Peyer's patch (tissue), 4 donors: ENCODE data around the gene ACOT7. TPM values are rescaled to one million over a fixed set of nuclear protein-coding genes. Genes with fewer than 3 reads are reported as not detected.

Experiments used
- DNase-seq, 3 donors: peaks; one replicate each; pipeline ENCODE4 v3.0.0-alpha.2; 2017 to 2019
- H3K27ac ChIP-seq, 4 donors: fragments of 200-600 bp; sonication (generic); one replicate each; pipeline ENCODE4 v1.5.1; 2016 to 2019
- H3K27me3 ChIP-seq, 2 donors: fragments of 200-600 bp; sonication (generic); one replicate each; pipeline ENCODE4 v1.5.1; 2019
- H3K36me3 ChIP-seq, 3 donors: fragments of 200-600 bp; sonication (generic); one replicate each; pipeline ENCODE4 v1.5.1; 2016 to 2019
- H3K4me1 ChIP-seq, 4 donors: fragments of 200-600 bp; sonication (generic); one replicate each; pipeline ENCODE4 v1.5.1; 2016 to 2019
- H3K4me3 ChIP-seq, 4 donors: fragments of 200-600 bp; sonication (generic); 1 replicate in 3 of 4; 2 replicates in 1 of 4; pipeline ENCODE4 v1.5.1; 2016 to 2019; ENCODE audit warnings: mild to moderate bottlenecking in 1 of 4
- H3K9me3 ChIP-seq, 4 donors: fragments of 200-600 bp; sonication (generic); one replicate each; pipeline ENCODE4 v1.5.1; 2016 to 2019; ENCODE audit warnings: mild to moderate bottlenecking in 1 of 4
- POLR2A ChIP-seq, 2 donors: fragments of 450-650 bp; IDR thresholded peaks; one replicate each; pipeline ENCODE4 v1.5.1; 2017; ENCODE audit warnings: antibody characterized with exemption in 2 of 2, mild to moderate bottlenecking in 2 of 2, moderate library complexity in 2 of 2
- total RNA-seq, 4 donors: library from RNA; depleted of rRNA; stranded (reverse); fragments of >200 nt; gene quantifications; one replicate each; pipeline ENCODE4 v1.1.0, GENCODE V29; 2016
- TF ChIP-seq, protein P1 (sequence below), 6 experiments: fragments of 450-650 bp in 4 of 6; fragments of 200-600 bp in 2 of 6; sonication (generic) in 1 of 6; IDR thresholded peaks; one replicate each; pipeline ENCODE4 v1.5.1; 2017 to 2019; ENCODE audit warnings: antibody characterized with exemption in 6 of 6, mild to moderate bottlenecking in 3 of 6, moderate library complexity in 1 of 6

ACOT7 gene
- total RNA-seq, 4 donors from 2014 or later = 38.4 to 93.2 (median 67.1) TPM

- TF ChIP-seq POLR2A (IDR thresholded peaks at IDR 0.05) = no peak
- TF ChIP-seq, protein P1, sequence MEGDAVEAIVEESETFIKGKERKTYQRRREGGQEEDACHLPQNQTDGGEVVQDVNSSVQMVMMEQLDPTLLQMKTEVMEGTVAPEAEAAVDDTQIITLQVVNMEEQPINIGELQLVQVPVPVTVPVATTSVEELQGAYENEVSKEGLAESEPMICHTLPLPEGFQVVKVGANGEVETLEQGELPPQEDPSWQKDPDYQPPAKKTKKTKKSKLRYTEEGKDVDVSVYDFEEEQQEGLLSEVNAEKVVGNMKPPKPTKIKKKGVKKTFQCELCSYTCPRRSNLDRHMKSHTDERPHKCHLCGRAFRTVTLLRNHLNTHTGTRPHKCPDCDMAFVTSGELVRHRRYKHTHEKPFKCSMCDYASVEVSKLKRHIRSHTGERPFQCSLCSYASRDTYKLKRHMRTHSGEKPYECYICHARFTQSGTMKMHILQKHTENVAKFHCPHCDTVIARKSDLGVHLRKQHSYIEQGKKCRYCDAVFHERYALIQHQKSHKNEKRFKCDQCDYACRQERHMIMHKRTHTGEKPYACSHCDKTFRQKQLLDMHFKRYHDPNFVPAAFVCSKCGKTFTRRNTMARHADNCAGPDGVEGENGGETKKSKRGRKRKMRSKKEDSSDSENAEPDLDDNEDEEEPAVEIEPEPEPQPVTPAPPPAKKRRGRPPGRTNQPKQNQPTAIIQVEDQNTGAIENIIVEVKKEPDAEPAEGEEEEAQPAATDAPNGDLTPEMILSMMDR (IDR thresholded peaks at IDR 0.05) = no peak
- Histone ChIP-seq H3K27me3 (no peaks in the 10 kb centered on the region), H3K4me3 (no peak overlapping the region), H3K4me1 (no peaks in the 10 kb centered on the region), H3K9me3 (no peaks in the 10 kb centered on the region), H3K36me3 (no peaks in the 10 kb centered on the region), H3K27ac (no peak overlapping the region)
- no peak for DNase-seq
Observed at GRCh38 chr1:6303397-6304012, 90.1 kb downstream of the ACOT7 start.

DNA sequence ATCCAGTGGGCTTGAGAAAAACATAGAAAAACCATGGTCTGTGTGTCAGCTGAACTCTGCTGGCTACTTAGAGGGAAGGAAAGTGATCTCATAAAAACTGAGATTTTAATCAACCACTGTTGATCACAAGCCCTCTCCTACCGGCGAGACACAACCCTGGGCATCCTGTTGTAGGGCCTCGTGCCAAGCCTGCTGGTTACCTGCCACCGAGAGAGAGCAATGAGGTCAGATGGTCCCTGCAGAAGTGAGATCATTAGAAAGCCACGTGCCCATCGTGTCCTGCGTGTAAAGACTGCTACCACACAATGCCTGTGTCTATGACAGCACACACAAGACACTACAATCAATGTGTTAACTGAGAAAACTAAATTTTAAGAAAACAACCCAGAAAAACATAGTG is 91.0 kb downstream of the ACOT7 start:
- Histone ChIP-seq H3K4me1 (no peaks in the 10 kb centered on the region), H3K36me3 (no peaks in the 10 kb centered on the region), H3K27ac (peak overlapping the region in 1 of 4 donors; percentile 59), H3K9me3 (no peaks in the 10 kb centered on the region), H3K27me3 (no peaks in the 10 kb centered on the region), H3K4me3 (no peak overlapping the region)
- TF ChIP-seq, protein P1 (IDR thresholded peaks at IDR 0.05) = no peak
- TF ChIP-seq POLR2A (IDR thresholded peaks at IDR 0.05) = no peak
- DNase-seq = no peak

GRCh38 chr1:6301526-6301925 is 92.0 kb downstream of the ACOT7 start:
- Histone ChIP-seq H3K27me3 (no peaks in the 10 kb centered on the region), H3K36me3 (no peaks in the 10 kb centered on the region), H3K4me1 (no peaks in the 10 kb centered on the region), H3K4me3 (no peak overlapping the region), H3K27ac (peak overlapping the region in 2 of 4 donors; percentile 53 to 59), H3K9me3 (no peaks in the 10 kb centered on the region)
- no peak for DNase-seq
- TF ChIP-seq, protein P1 (IDR thresholded peaks at IDR 0.05) = no peak
- TF ChIP-seq POLR2A (IDR thresholded peaks at IDR 0.05) = no peak

- Histone ChIP-seq H3K4me1 (no peaks in the 10 kb centered on the region), H3K27me3 (no peaks in the 10 kb centered on the region), H3K36me3 (no peaks in the 10 kb centered on the region), H3K9me3 (no peaks in the 10 kb centered on the region), H3K4me3 (no peak overlapping the region), H3K27ac (peak overlapping the region in 2 of 4 donors; percentile 53 to 59)
- peak in 2 of 3 donors; percentile 79 to 80 for DNase-seq
- TF ChIP-seq, protein P1 (IDR thresholded peaks at IDR 0.05) = peak in 2 of 6 experiments; percentile 12 to 19
- TF ChIP-seq POLR2A (IDR thresholded peaks at IDR 0.05) = no peak
Observed at GRCh38 chr1:6300342-6301048, 93.1 kb downstream of the ACOT7 start.

DNA sequence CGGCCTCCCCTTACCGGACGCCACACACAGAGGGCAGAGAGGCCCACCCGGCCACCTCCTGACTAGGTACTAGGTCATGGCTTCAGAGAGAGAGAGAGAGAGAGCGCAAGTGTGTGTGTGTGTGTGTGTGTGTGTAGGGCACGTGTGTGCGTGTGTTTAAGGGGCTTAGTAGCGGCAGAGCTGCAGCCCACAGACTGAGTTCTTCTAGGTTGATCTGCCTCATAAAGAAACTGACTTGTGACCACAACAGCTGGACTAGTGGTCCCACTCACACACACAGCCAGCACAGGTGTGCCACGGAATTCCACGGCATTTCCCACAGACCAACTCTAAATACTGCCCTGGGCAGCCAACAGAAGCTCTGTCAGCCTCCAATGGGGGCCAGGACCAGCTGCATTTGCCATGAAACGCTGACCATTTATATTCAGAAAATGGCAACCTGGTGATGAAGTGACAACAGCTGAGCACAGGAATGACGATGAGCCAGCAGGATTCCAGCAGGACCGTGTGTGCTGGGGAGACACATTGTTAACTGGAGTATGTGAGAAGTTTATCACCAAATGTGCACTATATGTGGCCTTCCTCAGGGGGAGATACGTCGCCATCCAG is 93.9 kb downstream of the ACOT7 start:
- Histone ChIP-seq H3K27me3 (no peaks in the 10 kb centered on the region), H3K4me3 (no peak overlapping the region), H3K9me3 (no peaks in the 10 kb centered on the region), H3K27ac (peak overlapping the region in 2 of 4 donors; percentile 35 to 56), H3K36me3 (no peaks in the 10 kb centered on the region), H3K4me1 (no peaks in the 10 kb centered on the region)
- TF ChIP-seq POLR2A (IDR thresholded peaks at IDR 0.05) = no peak
- TF ChIP-seq, protein P1 (IDR thresholded peaks at IDR 0.05) = no peak
- DNase-seq = no peak
